Gastroesophageal sphincter (tissue), 3 donors: ENCODE results near the gene ZBTB47.

Experiments used
- EP300 ChIP-seq: sonication (generic); formaldehyde crosslinking; IDR thresholded peaks from one replicate; pipeline ENCODE4 v1.6.1; 2017; ENCODE audit warnings: antibody characterized with exemption, mild to moderate bottlenecking
- POLR2A ChIP-seq, 2 donors: fragments of 450-650 bp; IDR thresholded peaks; one replicate each; pipeline ENCODE4 v1.6.1; 2017; ENCODE audit warnings: antibody characterized with exemption in 2 of 2, mild to moderate bottlenecking in 2 of 2, moderate library complexity in 1 of 2
- TF ChIP-seq, protein P1 (sequence below), 4 experiments: fragments of 200-600 bp in 2 of 4; fragments of 450-650 bp in 2 of 4; sonication (generic) in 1 of 4; IDR thresholded peaks; one replicate each; pipeline ENCODE4 v1.5.1; 2017 to 2019; ENCODE audit warnings: antibody characterized with exemption in 4 of 4, mild to moderate bottlenecking in 2 of 4, moderate library complexity in 2 of 4

GRCh38 chr3:42675909-42676308 lies 22.4 kb downstream of the ZBTB47 start:
- TF ChIP-seq EP300 (no peak), POLR2A (IDR thresholded peaks at IDR 0.05) (no peak)
- TF ChIP-seq, protein P1, sequence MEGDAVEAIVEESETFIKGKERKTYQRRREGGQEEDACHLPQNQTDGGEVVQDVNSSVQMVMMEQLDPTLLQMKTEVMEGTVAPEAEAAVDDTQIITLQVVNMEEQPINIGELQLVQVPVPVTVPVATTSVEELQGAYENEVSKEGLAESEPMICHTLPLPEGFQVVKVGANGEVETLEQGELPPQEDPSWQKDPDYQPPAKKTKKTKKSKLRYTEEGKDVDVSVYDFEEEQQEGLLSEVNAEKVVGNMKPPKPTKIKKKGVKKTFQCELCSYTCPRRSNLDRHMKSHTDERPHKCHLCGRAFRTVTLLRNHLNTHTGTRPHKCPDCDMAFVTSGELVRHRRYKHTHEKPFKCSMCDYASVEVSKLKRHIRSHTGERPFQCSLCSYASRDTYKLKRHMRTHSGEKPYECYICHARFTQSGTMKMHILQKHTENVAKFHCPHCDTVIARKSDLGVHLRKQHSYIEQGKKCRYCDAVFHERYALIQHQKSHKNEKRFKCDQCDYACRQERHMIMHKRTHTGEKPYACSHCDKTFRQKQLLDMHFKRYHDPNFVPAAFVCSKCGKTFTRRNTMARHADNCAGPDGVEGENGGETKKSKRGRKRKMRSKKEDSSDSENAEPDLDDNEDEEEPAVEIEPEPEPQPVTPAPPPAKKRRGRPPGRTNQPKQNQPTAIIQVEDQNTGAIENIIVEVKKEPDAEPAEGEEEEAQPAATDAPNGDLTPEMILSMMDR (IDR thresholded peaks at IDR 0.05) = no peak
